Astrocyte of the cerebellum (primary cell): Measurements from ENCODE around the gene DUT.

Experiments
- DNase-seq: peaks from one replicate; pipeline ENCODE4 v3.0.0-alpha.2; 2011; ENCODE audit warnings: low read depth
- H3K4me3 ChIP-seq: 2 replicates; pipeline ENCODE4 v1.5.1; 2011; ENCODE audit warnings: mild to moderate bottlenecking, low read depth, low read length, moderate library complexity
- in situ Hi-C: cut with HindIII; loops from 2 replicates; pipeline ENCODE4 v1.10.0; 2017; ENCODE audit warnings: low sequenced_read_pairs
- TF ChIP-seq, protein P1 (sequence below): IDR thresholded peaks from 2 replicates; pipeline ENCODE4 v1.5.1; 2012; ENCODE audit warnings: low read length, low read depth, moderate library complexity, mild to moderate bottlenecking; ENCODE audit errors: missing control alignments

Gene DUT

DNA sequence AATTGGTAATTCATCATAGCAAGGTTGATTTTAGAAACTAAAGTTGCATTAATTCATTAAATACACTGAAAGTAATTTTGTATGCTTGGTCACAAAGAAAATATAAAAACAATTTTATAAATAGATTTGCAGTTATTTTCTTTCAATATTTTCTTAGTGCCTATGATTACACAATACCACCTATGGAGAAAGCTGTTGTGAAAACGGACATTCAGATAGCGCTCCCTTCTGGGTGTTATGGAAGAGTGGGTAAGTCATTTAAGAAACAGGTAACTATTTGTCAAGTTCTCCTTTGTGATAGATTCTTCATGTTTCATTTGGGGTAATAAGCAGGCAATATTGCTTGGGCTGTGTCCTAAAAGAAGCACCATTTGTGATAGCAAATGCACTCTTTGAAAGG, 3.0 kb downstream of the DUT start:
- H3K4me3 ChIP-seq, result no peak overlapping the region
- DNase-seq, result no peak
- TF ChIP-seq, protein P1, sequence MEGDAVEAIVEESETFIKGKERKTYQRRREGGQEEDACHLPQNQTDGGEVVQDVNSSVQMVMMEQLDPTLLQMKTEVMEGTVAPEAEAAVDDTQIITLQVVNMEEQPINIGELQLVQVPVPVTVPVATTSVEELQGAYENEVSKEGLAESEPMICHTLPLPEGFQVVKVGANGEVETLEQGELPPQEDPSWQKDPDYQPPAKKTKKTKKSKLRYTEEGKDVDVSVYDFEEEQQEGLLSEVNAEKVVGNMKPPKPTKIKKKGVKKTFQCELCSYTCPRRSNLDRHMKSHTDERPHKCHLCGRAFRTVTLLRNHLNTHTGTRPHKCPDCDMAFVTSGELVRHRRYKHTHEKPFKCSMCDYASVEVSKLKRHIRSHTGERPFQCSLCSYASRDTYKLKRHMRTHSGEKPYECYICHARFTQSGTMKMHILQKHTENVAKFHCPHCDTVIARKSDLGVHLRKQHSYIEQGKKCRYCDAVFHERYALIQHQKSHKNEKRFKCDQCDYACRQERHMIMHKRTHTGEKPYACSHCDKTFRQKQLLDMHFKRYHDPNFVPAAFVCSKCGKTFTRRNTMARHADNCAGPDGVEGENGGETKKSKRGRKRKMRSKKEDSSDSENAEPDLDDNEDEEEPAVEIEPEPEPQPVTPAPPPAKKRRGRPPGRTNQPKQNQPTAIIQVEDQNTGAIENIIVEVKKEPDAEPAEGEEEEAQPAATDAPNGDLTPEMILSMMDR, result no peak
- in situ Hi-C loops, result no loop called here

DNA sequence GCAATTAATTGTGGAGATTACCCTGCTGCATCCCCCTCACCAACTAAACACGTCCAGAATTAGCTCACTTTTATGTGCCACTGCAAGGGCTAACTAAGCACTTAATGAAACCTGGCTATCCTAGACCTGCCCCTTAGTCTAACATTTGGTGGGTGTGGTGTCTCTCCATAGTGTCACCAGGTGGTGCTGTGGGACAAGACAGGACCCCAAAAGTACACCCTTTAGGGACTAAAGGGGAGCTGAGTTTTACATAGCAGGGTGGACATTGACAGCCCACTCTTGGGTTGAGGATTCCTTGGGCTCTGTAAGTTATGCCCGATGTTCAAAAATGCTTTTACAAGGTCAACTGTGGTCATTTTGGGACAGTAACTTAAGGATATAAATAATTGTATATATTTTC, 5.7 kb downstream of the DUT start:
- H3K4me3 ChIP-seq, result no peak overlapping the region
- TF ChIP-seq, protein P1, result peak; percentile 45
- in situ Hi-C loops, result no loop called here
- no peak for DNase-seq

DNA sequence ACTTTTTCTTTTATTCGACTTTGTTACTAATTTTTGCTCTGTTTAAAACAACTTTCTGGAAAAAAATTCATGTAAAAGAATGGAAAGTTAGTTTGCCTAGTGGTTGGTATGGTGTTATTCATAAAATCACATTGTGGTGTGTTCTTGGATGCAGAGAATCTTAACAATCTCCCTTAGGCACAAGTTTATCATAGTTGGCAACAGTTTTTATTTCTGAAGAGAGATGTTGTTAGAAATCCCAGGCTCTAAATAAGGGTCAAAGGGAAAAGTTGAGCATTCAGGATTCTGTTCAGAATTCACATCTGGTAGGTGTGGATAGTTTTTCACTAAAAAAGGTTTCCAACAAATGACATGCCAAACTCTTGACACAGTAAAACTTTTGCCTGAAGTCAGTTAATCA, 6.4 kb downstream of the DUT start:
- no peak for DNase-seq
- TF ChIP-seq, protein P1, result no peak
- H3K4me3 ChIP-seq, result no peak overlapping the region
- in situ Hi-C loops, result no loop called here

DNA sequence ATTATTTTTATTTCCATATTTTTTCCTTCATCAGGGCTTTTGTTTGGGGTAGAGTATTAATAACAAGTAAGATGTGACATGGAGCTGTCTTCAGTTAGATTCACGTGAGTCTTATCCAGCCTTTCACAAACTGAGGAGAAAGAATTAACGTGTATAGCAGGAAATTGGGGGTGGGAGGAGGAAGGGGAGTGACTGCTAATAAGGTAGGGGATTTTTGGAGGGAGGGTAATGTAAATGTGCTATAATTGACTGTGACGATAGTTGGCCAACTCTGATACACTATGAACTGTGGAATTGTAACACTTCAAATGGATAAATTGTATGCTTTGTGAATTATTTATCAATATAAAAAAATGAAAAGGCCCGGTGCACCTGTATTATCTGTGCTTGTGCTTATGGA, 8.9 kb downstream of the DUT start:
- DNase-seq, result no peak
- in situ Hi-C loops, result no loop called here
- no peak overlapping the region for H3K4me3 ChIP-seq
- TF ChIP-seq, protein P1, result no peak

DNA sequence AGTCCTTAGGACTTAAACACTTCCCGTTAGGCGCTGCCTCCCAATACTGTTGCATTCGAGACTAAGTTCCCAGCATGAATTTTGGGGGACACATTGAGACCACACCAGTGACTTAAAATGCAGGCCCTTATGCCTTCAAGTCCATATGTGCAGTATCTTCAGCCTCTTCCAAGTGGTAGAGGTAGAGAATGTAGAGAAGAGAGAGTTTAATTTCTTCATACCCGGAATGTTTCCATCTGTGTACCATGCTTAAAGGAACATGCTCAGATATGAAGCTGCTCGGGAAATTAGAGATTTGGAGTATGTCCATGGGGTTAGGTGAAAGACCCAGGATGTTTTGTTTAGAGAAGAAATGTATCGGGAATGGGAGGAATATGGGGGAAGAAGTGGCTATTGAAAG, 12.6 kb downstream of the DUT start:
- no peak overlapping the region for H3K4me3 ChIP-seq
- in situ Hi-C loops, result no loop called here
- TF ChIP-seq, protein P1, result no peak
- no peak for DNase-seq

DNA sequence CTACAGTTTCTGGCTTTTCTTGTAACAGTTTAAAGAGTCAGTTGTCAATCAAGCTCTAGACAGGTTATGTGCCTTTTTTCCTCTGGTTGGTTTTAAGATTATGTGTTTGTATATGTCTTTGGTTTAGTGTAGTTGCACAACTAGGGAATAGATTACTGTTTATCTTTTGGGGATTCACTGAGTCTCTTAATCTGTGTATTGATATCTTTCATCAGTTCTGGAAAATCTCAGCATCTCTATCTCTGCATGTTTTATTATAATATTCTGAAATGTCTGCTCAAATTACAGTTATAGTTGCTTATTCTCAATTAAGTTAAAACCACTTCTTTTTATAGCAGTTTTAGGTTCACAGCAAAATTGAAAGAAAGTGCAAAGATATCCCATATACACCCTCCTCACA, 14.3 kb downstream of the DUT start:
- no peak for DNase-seq
- H3K4me3 ChIP-seq, result no peak overlapping the region
- in situ Hi-C loops, result no loop called here
- TF ChIP-seq, protein P1, result no peak
